SHP77 treated with DMSO at 0.1 percent for 48 hours (cell line): ENCODE results near the gene PEF1.

Experiments used
- DNase-seq: peaks from one replicate; lab custom pipeline; 2025; lab: John Stamatoyannopoulos, UW

The PEF1 gene

GRCh38 chr1:31644560-31645273 lies at the start of gene PEF1:
Gene PEF1, minus strand, starts transcription at chr1:31644876. Its CDS starts 12 bp downstream, at chr1:31644864.
- peak; percentile 98 for DNase-seq

GRCh38 chr1:31693231-31693630 lies 48.6 kb upstream of the PEF1 start:
- DNase-seq, result no peak

GRCh38 chr1:31691951-31692350 lies 47.3 kb upstream of the PEF1 start:
- DNase-seq, result no peak

- no peak for DNase-seq
These were observed 46.8 kb upstream of the PEF1 start for GRCh38 chr1:31691446-31691845.

GRCh38 chr1:31690921-31691320 lies 46.2 kb upstream of the PEF1 start:
- no peak for DNase-seq

GRCh38 chr1:31689854-31690253 lies 45.2 kb upstream of the PEF1 start:
- DNase-seq, result no peak

- DNase-seq, result no peak
These were observed 44.7 kb upstream of the PEF1 start for GRCh38 chr1:31689379-31689778.

GRCh38 chr1:31688233-31688918 lies 43.7 kb upstream of the PEF1 start:
- no peak for DNase-seq

GRCh38 chr1:31687601-31688000 lies 42.9 kb upstream of the PEF1 start:
- DNase-seq, result no peak

- no peak for DNase-seq
These were observed 41.1 kb upstream of the PEF1 start for GRCh38 chr1:31685795-31686194.

- no peak for DNase-seq
These were observed 39.3 kb upstream of the PEF1 start for GRCh38 chr1:31683997-31684396.

GRCh38 chr1:31681415-31681814 lies 36.7 kb upstream of the PEF1 start:
- DNase-seq, result no peak

GRCh38 chr1:31679676-31680230 lies 35.1 kb upstream of the PEF1 start:
- DNase-seq, result no peak

- no peak for DNase-seq
These were observed 34.4 kb upstream of the PEF1 start for GRCh38 chr1:31679091-31679490.

GRCh38 chr1:31678681-31679080 lies 34.0 kb upstream of the PEF1 start:
- no peak for DNase-seq

GRCh38 chr1:31677949-31678348 lies 33.3 kb upstream of the PEF1 start:
- no peak for DNase-seq

GRCh38 chr1:31677401-31677800 lies 32.7 kb upstream of the PEF1 start:
- DNase-seq, result no peak

- no peak for DNase-seq
These were observed 31.1 kb upstream of the PEF1 start for GRCh38 chr1:31675756-31676155.

GRCh38 chr1:31675161-31675560 lies 30.5 kb upstream of the PEF1 start:
- DNase-seq, result no peak

GRCh38 chr1:31674626-31675025 lies 29.9 kb upstream of the PEF1 start:
- DNase-seq, result no peak

GRCh38 chr1:31673433-31673832 lies 28.8 kb upstream of the PEF1 start:
- DNase-seq, result no peak

- DNase-seq, result no peak
These were observed 28.3 kb upstream of the PEF1 start for GRCh38 chr1:31672986-31673385.

- no peak for DNase-seq
These were observed 27.0 kb upstream of the PEF1 start for GRCh38 chr1:31671561-31672201.
